HK-2 (cell line): Measurements from ENCODE around the gene KLRB1.
"Not testable (repeated sequence)": the region's sequence is repeated elsewhere in the genome, so short reads cannot be mapped to it uniquely, and the experiment has no call there.

Source experiments
- DNase-seq: peaks from one replicate; pipeline ENCODE4 v3.0.0-alpha.2; 2018; ENCODE audit not compliant: unreplicated experiment

The KLRB1 gene

GRCh38 chr12:9619411-9620179 lies 11.9 kb upstream of the KLRB1 start:
- DNase-seq = no peak

- DNase-seq = not testable (repeated sequence)
Measured at GRCh38 chr12:9618906-9619305, 11.2 kb upstream of the KLRB1 start.

GRCh38 chr12:9617124-9617523 lies 9.4 kb upstream of the KLRB1 start:
- no peak for DNase-seq

- DNase-seq = no peak
Measured at GRCh38 chr12:9615420-9616136, 7.9 kb upstream of the KLRB1 start.

GRCh38 chr12:9610606-9611005 lies 2.9 kb upstream of the KLRB1 start:
- DNase-seq = not testable (repeated sequence)

- DNase-seq = no peak
Measured at GRCh38 chr12:9606736-9607372, 862 bp downstream of the KLRB1 start.

- no peak for DNase-seq
Measured at GRCh38 chr12:9606247-9606646, 1.5 kb downstream of the KLRB1 start.

GRCh38 chr12:9605483-9605882 lies 2.2 kb downstream of the KLRB1 start:
- DNase-seq = no peak

GRCh38 chr12:9604287-9604686 lies 3.4 kb downstream of the KLRB1 start:
- DNase-seq = no peak

GRCh38 chr12:9600426-9600825 lies 7.3 kb downstream of the KLRB1 start:
- DNase-seq = not testable (repeated sequence)

- no peak for DNase-seq
Measured at GRCh38 chr12:9598363-9598762, 9.4 kb downstream of the KLRB1 start.

- no peak for DNase-seq
Measured at GRCh38 chr12:9597365-9597764, 10.4 kb downstream of the KLRB1 start.

GRCh38 chr12:9590441-9590840 lies 17.3 kb downstream of the KLRB1 start:
- DNase-seq = no peak

GRCh38 chr12:9588749-9589148 lies 19.0 kb downstream of the KLRB1 start:
- DNase-seq = no peak

- no peak for DNase-seq
Measured at GRCh38 chr12:9587987-9588600, 19.6 kb downstream of the KLRB1 start.

- DNase-seq = not testable (repeated sequence)
Measured at GRCh38 chr12:9577729-9578128, 30.0 kb downstream of the KLRB1 start.

GRCh38 chr12:9567151-9567550 lies 40.6 kb downstream of the KLRB1 start:
- DNase-seq = not testable (repeated sequence)

GRCh38 chr12:9566113-9566512 lies 41.6 kb downstream of the KLRB1 start:
- not testable (repeated sequence) for DNase-seq

GRCh38 chr12:9564418-9564817 lies 43.3 kb downstream of the KLRB1 start:
- DNase-seq = not testable (repeated sequence)

- DNase-seq = not testable (repeated sequence)
Measured at GRCh38 chr12:9562841-9563453, 44.8 kb downstream of the KLRB1 start.

- not testable (repeated sequence) for DNase-seq
Measured at GRCh38 chr12:9545489-9545888, 62.2 kb downstream of the KLRB1 start.
